ENCODE results near the gene ADGRF4.

ADGRF4 gene, protein sequence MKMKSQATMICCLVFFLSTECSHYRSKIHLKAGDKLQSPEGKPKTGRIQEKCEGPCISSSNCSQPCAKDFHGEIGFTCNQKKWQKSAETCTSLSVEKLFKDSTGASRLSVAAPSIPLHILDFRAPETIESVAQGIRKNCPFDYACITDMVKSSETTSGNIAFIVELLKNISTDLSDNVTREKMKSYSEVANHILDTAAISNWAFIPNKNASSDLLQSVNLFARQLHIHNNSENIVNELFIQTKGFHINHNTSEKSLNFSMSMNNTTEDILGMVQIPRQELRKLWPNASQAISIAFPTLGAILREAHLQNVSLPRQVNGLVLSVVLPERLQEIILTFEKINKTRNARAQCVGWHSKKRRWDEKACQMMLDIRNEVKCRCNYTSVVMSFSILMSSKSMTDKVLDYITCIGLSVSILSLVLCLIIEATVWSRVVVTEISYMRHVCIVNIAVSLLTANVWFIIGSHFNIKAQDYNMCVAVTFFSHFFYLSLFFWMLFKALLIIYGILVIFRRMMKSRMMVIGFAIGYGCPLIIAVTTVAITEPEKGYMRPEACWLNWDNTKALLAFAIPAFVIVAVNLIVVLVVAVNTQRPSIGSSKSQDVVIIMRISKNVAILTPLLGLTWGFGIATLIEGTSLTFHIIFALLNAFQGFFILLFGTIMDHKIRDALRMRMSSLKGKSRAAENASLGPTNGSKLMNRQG

GRCh38 chr6:47698342-47698787 is at the start of gene ADGRF4:
TSS of gene ADGRF4 (plus strand) at chr6:47698580. CDS start at chr6:47707246, 8,666 bp downstream.
- DNase-seq, result no peak

DNA sequence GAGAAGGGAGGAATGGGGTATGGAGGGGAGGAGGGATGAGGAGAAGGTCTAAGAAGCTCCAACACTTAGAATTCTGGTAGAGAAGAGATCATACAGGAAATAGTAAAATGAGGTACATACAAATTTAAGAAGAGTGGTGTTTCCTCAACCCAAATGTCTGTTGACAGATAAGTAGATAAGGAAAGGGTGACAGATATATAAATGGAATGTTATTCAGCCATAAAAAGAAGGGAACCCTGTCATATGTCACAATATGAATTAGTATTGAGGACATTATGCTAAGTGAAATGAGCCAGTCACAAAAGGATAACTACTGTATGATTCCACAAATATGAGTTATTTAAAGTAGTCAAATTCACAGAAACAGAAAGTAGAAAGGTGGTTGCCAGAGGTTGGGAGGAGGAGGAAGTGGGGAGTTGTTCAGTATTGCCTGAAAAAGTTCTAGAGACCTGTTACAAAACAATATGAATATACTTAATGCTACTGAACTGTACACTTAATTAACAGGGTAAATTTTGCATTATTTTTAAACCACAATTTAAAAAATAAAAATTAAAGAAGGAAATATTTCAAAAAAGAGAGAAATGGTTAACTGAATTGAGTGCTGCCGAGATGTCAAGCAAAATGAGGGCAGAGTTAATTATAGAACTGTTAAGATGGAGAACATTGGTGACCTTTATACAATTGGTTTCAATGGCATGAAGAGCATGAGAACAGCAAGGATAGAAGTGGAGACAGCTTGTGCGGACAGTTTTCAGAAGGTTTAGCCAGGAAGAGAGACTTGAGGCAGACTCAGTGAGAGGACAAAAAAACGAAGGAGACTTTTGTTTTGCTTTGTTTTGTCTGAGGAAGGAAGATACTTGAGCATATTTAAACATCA is 47.6 kb upstream of the ADGRF4 start:
- no peak for DNase-seq

DNA sequence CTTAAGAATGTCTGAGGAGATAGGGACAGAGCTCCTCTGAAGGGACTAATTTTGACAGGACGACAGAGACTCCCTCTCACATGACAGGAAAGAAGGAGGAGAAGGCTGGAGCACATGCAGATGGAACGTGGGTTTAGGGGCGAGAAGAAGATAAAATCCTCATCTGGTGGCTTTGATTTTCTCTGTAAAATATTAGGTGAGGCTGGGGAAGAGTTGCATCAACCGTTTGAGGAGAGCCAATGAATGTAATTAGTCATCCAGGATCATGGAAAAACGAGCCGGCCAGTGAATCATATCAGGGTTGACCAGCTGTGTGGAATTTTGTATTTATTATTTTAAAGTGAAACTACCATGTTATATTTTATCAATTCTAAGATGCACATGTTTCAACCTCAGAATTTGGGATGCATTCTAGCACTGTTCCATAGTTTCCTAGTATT is 46.9 kb upstream of the ADGRF4 start:
- DNase-seq, result no peak

DNA sequence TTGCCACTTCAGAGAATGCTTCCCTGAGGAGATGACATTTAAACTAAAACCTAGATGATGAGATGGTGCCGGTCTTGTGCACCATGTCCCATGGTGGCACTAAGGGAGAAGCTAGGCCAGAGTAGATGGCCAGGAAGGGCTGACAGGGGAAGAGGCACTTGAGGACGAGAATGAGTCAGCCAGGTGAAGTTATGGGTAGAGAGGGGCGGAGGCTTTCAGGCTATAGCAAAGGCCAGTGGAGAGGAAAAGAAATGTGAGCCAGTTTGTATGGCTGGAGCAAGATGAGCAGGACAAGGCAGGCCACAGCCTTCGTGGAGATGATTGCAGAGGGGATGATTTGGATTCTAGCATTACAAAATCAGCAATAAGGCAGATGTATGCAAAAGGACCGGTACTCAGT is 44.7 kb upstream of the ADGRF4 start:
- DNase-seq, result no peak

DNA sequence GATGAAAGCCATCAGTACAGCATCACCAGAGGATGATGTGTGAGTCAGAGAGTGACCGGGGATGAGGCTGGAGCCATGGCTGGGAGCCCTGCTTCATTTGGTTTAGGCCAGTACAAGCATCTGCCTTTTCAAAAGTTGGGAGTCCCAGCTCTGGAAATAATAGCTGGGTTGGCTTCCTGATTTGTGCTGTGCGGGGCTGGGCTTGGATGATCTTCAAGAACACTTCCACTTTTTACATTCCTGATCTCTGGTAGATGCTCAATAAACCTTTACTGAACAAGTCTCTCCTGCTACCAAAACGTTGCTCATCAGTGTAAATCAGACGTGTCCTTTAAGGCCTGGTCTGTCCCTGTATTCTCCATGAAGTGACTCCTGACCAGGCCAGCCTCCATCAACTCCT is 44.1 kb upstream of the ADGRF4 start:
- DNase-seq, result no peak

- DNase-seq, result no peak
Measured at GRCh38 chr6:47655719-47656595, 42.4 kb upstream of the ADGRF4 start.

DNA sequence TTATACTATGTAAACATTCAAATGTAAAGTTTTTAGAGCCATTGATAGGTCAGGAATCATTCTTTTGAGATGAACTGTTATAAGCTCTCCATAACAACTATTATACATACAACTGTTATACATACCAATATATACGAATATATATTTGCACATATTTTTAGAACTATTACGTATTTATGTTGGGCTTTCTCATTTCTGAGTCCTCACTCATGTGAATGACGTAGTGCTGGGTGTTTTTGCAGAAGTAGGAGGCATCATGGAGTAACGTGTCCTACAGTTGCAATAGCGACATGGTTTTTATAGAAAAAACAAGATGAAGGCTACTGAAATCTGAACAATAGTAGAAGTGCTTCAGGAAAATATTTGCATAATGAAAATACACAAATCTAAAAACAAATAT is 36.4 kb upstream of the ADGRF4 start:
- no peak for DNase-seq

- no peak for DNase-seq
Measured at GRCh38 chr6:47663462-47664216, 34.7 kb upstream of the ADGRF4 start.

- DNase-seq, result no peak
Measured at GRCh38 chr6:47665112-47665511, 33.3 kb upstream of the ADGRF4 start.

DNA sequence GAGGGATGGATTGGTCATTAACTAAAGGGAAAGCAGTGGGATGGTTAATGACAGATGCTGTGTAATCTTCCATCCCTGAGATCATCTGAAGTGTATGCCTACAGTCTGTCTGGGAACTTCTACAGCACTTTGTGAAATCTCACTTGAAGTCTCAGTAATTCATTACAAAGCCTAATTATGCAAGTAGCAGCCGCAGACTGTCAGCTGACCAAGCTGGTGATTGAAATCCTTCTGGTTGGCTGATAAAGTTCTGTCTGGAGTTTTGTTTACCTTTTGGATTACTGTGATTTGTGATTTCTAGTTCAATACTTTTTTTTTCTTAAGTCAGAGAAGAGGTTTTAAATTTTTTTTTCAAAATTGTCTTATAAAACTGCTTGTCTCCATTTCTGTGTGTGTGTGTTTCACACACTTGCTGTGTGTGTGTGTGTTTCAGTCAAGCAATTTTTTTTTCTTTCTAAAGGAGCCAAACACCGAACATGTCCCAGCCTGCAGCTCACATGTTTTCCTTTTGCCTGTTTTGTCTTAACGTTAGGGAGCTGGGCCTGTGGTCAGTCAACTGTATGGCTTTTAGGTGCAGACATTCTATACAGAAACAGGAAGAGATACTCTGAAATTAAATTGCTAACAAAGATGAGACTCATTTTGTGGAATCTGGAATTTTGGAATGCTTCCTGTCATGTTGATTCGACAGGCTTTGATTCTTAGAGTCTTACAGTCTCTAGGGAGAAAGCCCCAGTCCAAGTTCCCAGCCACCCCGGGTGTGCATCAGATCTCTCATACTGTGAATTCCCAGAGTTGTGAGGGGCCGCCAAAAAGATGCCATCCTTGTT is 28.5 kb upstream of the ADGRF4 start:
- DNase-seq, result no peak

DNA sequence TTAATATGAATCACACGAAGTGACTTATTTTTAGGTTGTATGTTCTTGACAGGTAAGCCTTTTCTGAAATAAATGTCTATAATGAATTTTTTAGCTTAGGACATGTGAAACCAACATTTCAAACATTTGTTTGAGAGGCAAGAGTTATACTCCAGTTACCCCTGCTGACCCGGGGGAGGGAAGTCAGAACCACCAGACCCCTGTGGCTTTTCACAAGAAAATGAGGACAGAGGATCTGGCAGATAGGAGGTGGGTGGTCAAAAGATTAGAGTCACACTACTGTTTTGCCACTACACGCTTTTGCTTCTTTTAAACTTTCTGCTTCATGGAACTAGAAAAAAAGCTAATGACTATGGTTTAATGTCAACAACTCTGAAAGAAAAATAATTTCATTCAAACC is 27.5 kb upstream of the ADGRF4 start:
- DNase-seq, result no peak

GRCh38 chr6:47671777-47672176 is 26.6 kb upstream of the ADGRF4 start:
- no peak for DNase-seq

DNA sequence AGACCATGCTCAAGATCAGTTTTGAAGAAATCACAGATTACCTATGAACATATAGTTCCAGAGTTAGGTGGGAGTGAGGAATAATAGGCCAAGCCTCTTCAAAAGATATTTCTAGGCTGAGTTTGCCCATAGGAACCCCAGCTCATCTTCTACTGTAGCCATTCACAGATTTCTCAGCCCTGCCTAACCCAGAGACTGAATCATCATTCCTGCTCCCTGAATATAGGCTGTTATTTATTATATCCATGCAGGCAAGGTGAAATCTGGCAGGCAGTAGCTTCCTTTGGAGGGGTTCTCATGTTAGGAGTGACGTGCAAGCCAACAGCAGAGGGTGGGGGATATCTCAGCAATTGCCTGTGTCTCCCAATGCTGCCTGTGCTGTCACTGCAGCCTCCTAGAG is 25.6 kb upstream of the ADGRF4 start:
- no peak for DNase-seq

DNA sequence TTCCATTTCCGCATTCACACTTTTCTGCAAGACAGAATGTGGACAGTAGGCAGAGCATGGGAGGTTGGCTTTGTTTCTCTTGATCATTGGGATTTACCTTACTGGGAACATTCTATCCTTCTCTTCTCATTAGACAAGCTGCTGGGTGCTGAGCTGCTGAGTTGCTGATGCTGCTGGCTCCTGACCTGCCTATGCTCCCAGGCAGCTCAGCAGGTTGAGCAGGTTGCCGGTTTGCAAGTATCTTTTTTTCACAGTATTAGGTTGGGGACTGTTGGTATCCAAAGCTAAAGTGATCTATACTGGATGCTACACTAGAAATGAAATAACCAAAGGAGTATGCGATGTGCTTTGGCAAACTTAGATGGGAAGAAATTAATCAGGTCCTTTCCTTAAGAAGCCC is 23.7 kb upstream of the ADGRF4 start:
- DNase-seq, result no peak

DNA sequence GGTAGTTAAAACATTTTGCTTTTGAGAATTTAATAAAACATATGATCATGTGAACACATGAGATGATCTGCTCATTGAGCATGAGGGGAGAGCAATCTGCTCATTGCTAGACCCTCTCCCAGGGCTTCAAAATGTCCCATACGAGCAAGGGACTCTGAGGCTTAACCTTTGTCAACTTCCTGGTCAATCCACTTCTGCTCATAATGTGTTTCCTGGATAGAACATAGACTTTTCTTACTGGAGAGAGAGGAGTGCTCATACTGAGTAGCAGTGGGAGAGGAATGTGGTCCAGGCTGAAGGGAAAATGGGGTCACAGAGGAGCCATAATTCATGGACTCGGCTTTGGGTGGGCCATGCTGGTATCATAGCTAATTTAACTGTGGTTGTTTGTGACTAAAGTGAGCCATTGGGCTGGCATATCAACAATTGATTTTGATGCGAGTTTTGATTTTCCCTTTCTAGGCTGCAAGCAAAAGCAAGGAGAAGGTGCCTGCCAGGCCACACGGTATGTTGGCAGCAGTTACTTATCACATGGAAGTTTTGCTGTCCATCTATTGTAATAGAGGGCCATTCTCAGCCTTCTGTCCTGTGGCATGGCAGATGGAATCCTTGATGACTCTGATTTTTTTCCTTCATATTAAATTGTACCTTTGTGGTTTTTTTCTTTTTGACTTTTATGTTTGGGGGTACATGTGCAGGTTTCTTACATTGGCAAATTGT is 20.8 kb upstream of the ADGRF4 start:
- DNase-seq, result no peak

DNA sequence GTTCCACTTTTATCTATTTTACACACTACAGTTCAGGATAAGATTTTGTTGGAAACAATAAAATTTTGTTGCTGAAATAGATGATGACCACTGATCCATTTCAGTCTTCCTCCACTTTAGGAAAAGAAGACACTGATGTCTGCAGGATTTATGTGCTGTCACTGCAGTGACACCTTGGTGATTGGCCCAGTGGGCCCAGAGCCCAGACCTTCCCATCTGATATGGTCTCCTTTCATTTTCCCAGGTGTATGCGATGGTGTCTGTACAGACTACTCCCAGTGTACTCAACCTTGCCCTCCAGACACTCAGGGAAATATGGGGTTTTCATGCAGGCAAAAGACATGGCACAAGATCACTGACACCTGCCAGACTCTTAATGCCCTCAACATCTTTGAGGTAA is 19.6 kb upstream of the ADGRF4 start:
- DNase-seq, result no peak

GRCh38 chr6:47679322-47679906 is 19.0 kb upstream of the ADGRF4 start:
- DNase-seq, result no peak

GRCh38 chr6:47680051-47680450 is 18.3 kb upstream of the ADGRF4 start:
- DNase-seq, result no peak

DNA sequence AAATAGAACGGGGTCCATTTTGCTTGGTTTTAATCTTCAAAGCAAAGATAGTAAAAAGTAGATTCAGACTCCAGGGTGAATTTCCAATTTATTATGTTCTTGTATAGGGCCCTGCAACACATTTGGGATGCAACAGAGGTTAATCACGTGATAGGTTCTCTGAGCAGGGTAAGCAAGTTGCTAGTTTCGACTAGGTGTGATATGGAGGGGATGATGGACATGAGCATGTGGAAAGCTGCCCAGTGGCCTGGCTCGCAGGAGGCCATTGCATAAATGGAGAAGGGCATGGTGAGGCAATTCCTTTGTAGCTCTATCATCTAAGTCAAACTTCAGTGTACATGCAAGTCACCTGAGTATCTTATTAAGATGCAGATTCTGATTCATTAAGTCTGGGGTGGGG is 17.7 kb upstream of the ADGRF4 start:
- no peak for DNase-seq
